ENCODE measurements around the gene TCAP.

GRCh38 chr17:39674179-39674578, 9.0 kb downstream of the TCAP start:
- TF ChIP-seq CTCF (IDR thresholded peaks at IDR 0.05): no peak
- TF ChIP-seq POLR2A (IDR thresholded peaks at IDR 0.05): no peak
